ENCODE measurements around the gene SLC6A7. TPM values are rescaled to one million over a fixed set of nuclear protein-coding genes. Genes with fewer than 3 reads are reported as not detected.

Gene SLC6A7
- total RNA-seq, 1 experiment from 2014 or later: 0.04 TPM

- TF ChIP-seq, protein P1, sequence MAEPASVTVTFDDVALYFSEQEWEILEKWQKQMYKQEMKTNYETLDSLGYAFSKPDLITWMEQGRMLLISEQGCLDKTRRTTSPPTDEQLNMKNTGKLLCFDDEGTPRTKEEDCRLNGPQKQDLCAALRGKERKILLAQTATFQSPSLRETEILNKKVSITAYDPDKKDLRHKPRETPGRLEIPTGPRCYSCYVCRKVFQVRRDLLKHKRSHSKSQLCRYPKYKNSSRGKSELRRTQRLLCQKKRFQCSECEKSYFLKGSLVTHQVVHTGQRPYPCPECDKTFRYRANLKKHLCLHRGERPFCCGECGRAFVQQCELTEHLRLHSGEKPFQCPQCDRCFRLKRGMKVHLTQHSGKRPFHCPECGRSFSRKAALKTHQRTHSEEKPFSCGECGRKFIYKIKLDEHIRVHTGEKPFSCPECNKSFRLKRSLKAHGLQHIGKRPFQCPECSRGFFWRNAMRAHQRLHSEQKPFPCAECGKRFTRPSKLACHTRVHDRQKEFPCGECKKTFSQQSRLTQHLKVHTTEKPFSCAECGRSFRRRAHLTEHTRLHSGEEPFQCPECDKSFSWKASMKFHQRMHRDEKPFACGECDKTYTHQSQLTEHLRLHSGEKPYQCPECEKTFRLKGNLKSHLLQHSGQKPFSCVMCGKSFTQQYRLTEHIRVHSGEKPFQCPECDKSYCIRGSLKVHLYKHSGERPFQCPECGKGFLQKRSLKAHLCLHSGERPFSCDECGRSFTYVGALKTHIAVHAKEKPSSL (CRISPR knock-in tag; conservative IDR thresholded peaks at IDR 0.05): no peak
- no peak for TF ChIP-seq PRDM15 (CRISPR knock-in tag; IDR thresholded peaks at IDR 0.05)
- no peak for TF ChIP-seq NR3C1 (CRISPR knock-in tag; conservative IDR thresholded peaks at IDR 0.05; ENCODE audit: low read depth)
Measured at GRCh38 chr5:150204590-150204960, 14.7 kb downstream of the SLC6A7 start (continued).

GRCh38 chr5:150206098-150206778, 16.4 kb downstream of the SLC6A7 start:
- DNase-seq (ENCODE audit: low spot score) (no peak), ATAC-seq (peak; percentile 13)
- Mint-ChIP-seq H3K27me3 (ENCODE audit: low read depth) (no peaks in the 10 kb centered on the region; the same call in 1 of the 2 replicates), H3K36me3 (no peaks in the 10 kb centered on the region), H3K4me1 (peaks cover 32% of the 10 kb centered on the region), H3K9me3 (no peaks in the 10 kb centered on the region), H3K4me3 (no peak overlapping the region), H3K27ac (no peak overlapping the region)
- ChIA-PET CTCF (interaction anchor here (0.5 to 2.6 kb wide), 7 partner anchors 9 to 76 kb away, joined by 3 to 15 read pairs (median 4); partner anchors contain the start of gene CDX1), POLR2A (interaction anchor here (0.9 kb wide), 1 partner anchor 29 kb away, joined by 3 read pairs; no protein-coding TSS in a partner anchor)
- TF ChIP-seq, protein P2, sequence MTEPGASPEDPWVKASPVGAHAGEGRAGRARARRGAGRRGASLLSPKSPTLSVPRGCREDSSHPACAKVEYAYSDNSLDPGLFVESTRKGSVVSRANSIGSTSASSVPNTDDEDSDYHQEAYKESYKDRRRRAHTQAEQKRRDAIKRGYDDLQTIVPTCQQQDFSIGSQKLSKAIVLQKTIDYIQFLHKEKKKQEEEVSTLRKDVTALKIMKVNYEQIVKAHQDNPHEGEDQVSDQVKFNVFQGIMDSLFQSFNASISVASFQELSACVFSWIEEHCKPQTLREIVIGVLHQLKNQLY (CRISPR knock-in tag; IDR thresholded peaks at IDR 0.05): no peak
- no peak for TF ChIP-seq USF1 (CRISPR knock-in tag; IDR thresholded peaks at IDR 0.05)
- TF ChIP-seq, protein P3, sequence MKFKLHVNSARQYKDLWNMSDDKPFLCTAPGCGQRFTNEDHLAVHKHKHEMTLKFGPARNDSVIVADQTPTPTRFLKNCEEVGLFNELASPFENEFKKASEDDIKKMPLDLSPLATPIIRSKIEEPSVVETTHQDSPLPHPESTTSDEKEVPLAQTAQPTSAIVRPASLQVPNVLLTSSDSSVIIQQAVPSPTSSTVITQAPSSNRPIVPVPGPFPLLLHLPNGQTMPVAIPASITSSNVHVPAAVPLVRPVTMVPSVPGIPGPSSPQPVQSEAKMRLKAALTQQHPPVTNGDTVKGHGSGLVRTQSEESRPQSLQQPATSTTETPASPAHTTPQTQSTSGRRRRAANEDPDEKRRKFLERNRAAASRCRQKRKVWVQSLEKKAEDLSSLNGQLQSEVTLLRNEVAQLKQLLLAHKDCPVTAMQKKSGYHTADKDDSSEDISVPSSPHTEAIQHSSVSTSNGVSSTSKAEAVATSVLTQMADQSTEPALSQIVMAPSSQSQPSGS (CRISPR knock-in tag; IDR thresholded peaks at IDR 0.05; ENCODE audit: borderline replicate concordance, low read depth): no peak
- TF ChIP-seq GTF2I (CRISPR knock-in tag; conservative IDR thresholded peaks at IDR 0.05): 0 out of 2 replicates have a peak, but pooled peaks have one; percentile 4

DNA sequence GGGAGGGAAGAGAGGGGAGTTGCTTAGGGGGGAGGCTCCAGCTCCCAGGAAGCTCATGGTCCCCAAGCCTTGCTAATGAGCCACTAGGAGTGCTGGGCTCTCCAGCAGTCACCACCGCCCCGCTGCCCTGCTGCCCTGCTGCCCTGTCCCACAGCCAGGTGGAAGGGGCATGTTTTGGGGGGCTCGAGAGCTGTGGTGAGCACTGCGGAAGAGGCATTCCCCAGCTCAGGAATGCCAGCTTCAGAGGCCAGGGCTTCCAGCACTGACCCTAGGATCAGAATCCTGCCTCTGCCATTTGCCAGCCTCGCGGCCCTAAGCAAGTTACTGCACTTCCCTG, 16.9 kb downstream of the SLC6A7 start:
- Mint-ChIP-seq H3K4me1 (peaks cover 37% of the 10 kb centered on the region), H3K9me3 (no peaks in the 10 kb centered on the region), H3K27me3 (ENCODE audit: low read depth) (no peaks in the 10 kb centered on the region; the same call in none of the 2 replicates), H3K27ac (no peak overlapping the region), H3K36me3 (no peaks in the 10 kb centered on the region), H3K4me3 (no peak overlapping the region)
- no peak for TF ChIP-seq PRRX2 (CRISPR knock-in tag; IDR thresholded peaks at IDR 0.05)
- TF ChIP-seq ATF3 (CRISPR knock-in tag; conservative IDR thresholded peaks at IDR 0.05): no peak
- ChIA-PET CTCF (interaction anchor here (0.5 to 2.6 kb wide), 7 partner anchors 10 to 76 kb away, joined by 3 to 15 read pairs (median 4); partner anchors contain the start of gene CDX1), POLR2A (no interaction called here)
- DNase-seq (ENCODE audit: low spot score) (no peak), ATAC-seq (no peak)

All from WTC11 (cell line).